DOHH2 (cell line): ENCODE results near the gene COX6A2.

ENCODE experiments used
- EZH2phosphoT487 ChIP-seq: fragments of 200-600 bp; sonication (generic); IDR thresholded peaks from 2 replicates; pipeline ENCODE4 v1.6.1; 2017; ENCODE audit warnings: borderline replicate concordance, mild to moderate bottlenecking, antibody characterized with exemption, low read length, moderate library complexity, mixed read lengths
- TF ChIP-seq, protein P1 (sequence below): fragments of 200-600 bp; sonication (generic); IDR thresholded peaks from one replicate; pipeline ENCODE4 v1.5.1; 2014; ENCODE audit warnings: antibody characterized with exemption, mild to moderate bottlenecking, low read depth, low read length; ENCODE audit not compliant: poor library complexity, severe bottlenecking

DNA sequence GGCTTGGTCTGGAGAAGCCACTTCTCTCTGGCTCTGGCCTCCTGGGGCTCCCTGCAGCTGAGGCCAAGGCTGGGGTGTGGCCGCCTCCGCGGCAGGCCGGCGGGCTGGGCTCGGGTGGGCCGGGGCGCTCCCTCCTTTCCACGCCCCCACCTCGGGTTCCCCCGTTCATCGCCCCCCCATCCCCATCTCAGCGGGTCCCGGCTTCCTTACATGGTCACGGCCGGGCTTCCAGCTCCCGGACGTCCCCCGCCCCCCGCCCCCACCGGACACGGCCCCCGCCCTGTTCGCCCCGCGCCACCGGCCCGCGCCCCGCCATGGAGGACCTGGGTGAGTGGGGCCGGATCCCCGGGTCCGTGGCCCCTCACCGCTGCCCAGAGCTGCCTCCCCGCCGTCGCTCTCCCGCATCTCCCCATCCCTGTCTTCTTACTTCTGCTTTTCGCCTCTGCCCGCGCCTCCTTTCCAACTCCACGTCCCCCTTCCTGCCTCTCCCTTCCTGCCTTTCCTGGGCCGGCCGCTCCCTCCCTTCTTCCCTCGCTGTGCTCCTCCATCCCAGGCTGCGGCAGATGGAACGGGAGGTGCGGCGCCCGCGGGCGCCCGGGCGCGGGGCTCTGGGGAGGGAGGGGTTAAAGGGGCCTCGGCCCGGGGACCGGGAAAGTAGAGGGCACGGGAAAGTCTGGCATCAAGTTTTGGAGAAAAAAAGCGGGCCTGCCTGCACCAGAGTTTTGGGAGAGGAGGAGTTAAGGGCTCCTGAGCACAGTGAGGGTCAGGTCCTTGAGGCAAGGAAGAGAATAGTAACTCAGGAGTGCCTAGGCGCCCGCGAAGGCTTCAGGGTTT is 43.9 kb upstream of the COX6A2 start, which contains the start of gene TGFB1I1:
- TF ChIP-seq, protein P1, sequence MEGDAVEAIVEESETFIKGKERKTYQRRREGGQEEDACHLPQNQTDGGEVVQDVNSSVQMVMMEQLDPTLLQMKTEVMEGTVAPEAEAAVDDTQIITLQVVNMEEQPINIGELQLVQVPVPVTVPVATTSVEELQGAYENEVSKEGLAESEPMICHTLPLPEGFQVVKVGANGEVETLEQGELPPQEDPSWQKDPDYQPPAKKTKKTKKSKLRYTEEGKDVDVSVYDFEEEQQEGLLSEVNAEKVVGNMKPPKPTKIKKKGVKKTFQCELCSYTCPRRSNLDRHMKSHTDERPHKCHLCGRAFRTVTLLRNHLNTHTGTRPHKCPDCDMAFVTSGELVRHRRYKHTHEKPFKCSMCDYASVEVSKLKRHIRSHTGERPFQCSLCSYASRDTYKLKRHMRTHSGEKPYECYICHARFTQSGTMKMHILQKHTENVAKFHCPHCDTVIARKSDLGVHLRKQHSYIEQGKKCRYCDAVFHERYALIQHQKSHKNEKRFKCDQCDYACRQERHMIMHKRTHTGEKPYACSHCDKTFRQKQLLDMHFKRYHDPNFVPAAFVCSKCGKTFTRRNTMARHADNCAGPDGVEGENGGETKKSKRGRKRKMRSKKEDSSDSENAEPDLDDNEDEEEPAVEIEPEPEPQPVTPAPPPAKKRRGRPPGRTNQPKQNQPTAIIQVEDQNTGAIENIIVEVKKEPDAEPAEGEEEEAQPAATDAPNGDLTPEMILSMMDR = no peak
- TF ChIP-seq EZH2phosphoT487 = no peak
